Measurements from ENCODE around the gene ATF3.

The ATF3 gene

DNA sequence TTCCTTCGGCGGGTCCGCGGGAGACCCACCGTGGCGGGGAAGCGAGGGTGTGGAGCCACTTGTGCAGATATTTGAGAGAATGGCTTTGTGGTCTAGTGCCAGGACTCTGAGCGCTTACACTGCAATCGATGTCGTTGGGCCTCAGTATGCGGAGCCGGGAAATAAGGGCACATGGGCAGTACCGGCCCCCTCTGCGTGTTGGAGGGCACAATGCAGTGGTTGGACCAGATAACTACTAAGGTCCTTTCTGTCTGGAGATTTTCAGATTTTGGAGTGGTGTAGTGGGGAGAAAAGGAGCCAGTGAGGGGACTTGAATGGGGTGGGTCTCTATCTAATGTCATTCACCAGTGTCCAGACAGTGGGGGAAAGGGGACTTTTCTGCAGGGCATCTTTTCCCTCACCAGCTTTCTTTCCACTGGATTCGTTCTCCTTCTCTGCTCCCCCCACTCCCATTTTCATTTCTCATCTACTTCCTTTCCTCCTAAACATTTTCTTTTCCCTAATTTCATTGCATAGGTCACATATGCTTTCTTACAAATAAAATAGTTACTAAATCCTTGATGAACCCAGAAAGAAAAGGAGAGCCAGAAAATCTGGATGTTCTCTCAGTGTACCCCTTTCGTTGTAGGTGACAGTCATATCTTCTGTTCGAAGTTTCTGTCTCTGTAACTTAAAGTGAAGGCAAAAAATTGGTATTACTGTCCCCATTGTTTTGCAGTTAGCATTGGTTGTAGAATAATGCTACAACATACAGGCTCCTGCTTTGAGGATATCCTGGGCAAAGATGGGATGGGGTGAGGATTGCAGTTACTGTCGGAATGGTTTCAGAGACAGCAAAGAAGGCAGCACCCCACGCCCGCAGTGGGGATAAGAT lies 1.4 kb downstream of the ATF3 start:
- DNase-seq (ENCODE audit: low spot score): no peak

DNA sequence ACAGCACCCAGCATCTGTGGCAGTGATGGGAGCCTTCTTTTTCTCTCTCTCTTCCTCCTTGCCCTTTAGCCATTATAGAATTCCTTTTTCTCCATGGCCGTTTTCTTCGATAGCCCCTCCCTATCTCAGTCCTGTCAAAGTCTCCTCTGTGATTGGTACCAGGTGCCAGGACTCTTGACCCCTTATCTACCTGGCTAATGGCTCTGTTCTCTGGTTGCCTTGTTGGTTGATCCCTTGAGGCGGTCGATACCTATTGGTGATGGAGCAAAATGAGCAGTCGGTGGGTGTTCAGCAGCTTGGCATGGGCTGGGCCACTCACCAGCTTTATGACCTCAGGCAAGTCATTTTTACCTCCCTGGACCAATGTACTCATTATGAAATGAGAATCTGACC lies 2.0 kb downstream of the ATF3 start:
- no peak for DNase-seq (ENCODE audit: low spot score)

DNA sequence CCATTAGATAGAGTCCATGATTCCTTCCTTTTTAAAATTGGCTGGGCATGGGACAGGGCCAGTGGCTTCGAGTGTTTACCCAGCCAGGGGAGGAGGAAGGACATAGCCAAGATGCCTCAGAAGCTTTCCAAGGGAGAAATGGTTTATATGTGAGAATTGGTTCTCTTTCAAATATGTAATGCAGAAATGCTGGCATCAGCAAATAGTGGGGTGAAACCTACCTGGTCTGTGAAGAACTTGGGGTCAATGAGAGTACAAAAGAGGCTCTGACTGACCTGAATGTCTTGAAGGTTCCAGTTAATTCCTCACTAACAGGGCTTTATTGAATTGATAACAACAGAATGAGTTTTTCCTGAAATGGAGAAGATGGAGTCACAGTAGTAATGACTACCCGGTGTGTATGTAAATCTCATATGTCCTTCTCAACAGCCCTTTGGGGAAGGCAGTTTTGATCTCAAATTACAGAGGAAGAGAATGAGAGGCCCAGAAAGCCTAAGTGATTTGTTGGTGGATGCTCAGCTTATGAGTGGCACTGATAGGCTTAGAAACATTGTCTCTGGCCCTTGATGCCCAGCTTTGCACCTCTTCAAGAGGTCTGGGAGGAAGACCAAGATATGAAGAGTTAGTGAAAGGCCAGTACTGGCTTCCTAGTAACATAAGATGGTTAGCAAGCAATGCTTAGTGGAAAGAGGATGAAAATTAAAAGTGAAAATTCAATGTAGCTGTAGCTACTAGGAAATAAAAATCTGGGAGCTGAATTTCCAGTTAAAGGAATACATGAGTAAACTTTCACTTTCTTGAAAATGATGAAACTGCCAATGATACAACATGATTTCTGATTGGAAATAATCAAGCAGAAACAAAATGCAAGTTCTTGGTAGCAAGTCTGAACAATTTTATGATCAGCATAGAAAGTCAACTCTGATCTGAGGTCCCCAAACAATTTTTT lies 2.7 kb downstream of the ATF3 start:
- no peak for DNase-seq (ENCODE audit: low spot score)

DNA sequence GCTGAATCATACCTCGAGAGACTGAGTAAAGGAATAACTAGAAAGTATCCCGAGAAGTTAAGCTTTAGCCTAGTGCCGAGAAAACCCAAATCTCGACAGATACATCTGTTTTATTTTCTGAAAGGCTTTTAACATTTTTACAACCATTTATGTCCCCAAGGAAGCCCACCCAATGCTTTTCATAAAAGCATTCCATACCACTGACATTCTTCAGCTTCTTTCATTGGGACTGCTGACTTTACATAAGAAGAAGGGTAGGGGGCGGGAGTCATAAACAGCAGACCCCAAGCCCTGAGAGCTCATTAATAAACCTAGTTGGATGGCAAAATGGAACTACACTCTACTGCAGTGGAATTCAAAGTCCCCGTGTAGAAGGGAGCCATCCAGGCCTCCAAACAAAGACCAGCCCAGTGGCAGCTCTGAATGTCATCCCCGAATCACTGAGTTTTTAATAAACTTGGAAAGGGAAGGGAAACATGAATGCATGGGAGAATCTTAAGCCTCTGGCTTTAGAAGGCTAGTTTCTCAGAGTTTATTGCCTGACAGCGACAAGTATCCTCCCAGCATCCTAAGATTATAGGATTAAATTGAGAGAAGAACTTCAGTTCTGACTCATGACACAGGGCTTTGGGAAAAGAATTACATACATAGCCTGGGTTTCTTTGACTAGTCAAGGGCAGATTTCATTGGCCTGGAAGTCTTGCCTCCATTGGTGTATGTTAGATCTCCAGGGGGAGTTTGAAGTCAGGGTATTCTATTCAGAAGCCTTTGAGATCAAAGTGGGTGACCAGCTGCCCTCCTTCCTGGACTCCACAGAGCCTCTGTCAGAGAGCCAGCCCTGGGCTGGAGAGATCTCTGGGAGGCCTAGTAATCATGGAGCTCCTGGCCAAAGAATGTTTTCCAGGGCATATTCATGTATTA lies 3.7 kb downstream of the ATF3 start:
- no peak for DNase-seq (ENCODE audit: low spot score)

DNA sequence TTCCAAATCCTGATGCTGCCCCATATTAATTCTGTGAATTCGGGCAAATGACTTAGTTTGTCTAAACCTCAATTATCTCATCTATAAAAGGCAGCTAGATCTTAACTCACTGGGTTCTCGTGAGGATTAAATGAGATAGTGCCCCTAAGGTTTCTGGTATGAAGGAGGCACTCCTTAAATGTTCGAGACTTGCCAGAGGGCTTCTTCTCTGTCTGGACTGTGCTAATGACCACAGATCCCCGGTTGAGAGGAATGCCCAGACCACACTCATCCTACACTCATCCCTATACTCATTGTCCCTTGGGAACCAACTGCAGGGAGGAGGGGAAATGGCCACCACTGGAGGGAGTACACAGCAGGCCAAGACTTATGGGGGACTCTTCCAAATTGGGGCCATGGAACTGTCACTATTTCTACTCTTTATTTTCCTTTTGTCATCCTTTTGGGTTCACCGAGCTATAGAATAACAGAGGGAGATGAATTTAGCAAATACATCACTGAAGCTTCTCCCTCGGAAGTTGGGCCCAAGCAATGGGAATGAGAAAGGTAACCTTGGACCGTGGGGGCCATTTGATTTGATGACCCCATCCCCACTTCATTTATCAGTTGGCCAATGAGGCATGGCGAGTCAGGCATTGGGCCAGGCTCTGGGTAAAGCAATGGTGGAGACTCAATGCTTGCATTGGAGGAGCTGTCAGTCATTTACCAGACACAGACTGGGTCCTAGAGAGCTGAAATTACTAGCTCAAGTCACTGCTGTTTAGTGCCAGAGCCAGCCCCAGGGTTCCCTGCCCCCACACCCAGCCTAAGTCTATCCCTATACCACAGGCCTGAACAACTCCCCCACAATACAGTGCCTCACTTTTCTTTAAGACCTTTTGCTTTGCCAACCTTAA lies 5.1 kb downstream of the ATF3 start:
- no peak for DNase-seq (ENCODE audit: low spot score)

DNA sequence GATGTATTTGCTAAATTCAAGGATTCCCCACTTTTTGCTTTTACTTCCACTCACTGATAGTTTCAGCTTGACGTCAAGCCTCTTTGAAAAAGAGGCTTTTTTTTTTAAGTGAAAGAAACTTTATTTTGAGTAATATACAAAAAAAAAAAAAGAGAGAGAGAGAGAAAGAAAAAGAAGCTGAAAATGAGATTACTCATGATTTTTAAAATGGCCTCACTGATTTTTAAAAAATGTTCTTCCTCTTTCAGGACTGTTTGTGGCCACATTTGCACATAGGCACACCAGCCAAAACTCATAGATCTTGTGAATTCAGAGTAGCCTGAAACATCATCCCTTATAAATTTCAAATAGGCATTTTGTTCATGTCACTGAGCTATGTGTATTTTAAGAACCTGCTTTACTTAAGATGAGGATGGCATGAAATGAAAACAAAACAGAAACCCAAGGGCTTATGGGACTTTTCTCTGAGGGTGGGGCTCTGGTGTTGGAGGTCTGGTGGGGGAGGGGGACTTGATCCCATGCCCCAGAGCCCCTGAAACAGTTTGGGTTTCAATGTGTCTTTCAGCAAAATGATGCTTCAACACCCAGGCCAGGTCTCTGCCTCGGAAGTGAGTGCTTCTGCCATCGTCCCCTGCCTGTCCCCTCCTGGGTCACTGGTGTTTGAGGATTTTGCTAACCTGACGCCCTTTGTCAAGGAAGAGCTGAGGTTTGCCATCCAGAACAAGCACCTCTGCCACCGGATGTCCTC lies 6.1 kb downstream of the ATF3 start:
- DNase-seq (ENCODE audit: low spot score): no peak

DNA sequence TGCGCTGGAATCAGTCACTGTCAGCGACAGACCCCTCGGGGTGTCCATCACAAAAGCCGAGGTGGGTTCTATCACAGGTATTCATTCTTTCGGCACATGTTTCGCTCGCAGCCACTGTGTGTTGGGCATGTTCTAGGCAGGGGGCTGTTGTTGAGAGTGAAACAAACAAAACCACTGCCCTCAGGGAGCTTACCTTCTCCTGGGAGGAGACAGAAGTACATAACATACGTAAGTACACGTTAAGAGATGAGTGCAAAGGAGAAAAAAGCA lies 6.6 kb downstream of the ATF3 start:
- no peak for DNase-seq (ENCODE audit: low spot score)

DNA sequence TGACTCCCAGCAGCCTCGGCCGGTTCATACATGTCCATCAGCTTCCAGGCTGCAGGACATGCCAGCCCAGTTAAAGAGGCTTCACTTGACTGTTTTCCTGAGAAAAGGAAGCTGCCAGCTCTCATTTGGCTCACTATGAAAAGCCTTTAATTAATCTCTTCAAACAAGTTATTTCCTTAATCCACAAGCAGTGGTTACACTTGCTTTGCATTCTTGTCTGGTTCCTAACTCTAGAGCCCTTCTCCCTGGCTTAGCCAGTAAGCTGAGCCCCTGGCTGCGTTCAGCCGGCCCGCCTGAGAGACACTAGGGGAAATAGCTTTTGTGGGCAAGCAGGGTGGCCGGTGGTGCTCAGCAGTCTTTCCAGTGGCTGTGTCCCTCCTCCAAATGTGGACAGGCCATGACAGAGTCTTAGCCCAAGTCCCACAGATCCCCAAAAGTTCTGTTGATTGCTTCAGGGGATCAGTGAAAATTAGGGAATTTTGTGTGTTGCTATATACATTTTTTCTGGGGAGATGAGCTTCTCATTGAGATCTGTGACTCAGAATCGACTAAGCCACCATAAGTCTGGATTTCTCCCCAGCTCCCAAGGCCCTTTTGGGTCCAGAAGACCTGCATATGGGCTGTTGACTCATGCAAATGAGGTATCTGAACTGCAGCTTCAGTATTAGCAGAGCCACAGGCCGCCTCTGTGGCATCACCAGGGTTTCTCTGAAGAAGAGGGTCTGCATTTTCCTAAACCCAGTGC lies 10.1 kb downstream of the ATF3 start:
- DNase-seq (ENCODE audit: low spot score): no peak

DNA sequence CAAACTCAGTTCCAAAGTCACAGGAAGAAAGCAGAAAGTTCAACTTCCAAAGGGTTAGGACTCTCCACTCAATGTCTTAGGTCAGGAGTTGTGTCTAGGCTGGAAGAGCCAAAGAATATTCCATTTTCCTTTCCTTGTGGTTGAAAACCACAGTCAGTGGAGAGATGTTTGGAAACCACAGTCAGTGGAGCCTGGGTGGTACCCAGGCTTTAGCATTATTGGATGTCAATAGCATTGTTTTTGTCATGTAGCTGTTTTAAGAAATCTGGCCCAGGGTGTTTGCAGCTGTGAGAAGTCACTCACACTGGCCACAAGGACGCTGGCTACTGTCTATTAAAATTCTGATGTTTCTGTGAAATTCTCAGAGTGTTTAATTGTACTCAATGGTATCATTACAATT lies 11.7 kb downstream of the ATF3 start:
- DNase-seq (ENCODE audit: low spot score): no peak

DNA sequence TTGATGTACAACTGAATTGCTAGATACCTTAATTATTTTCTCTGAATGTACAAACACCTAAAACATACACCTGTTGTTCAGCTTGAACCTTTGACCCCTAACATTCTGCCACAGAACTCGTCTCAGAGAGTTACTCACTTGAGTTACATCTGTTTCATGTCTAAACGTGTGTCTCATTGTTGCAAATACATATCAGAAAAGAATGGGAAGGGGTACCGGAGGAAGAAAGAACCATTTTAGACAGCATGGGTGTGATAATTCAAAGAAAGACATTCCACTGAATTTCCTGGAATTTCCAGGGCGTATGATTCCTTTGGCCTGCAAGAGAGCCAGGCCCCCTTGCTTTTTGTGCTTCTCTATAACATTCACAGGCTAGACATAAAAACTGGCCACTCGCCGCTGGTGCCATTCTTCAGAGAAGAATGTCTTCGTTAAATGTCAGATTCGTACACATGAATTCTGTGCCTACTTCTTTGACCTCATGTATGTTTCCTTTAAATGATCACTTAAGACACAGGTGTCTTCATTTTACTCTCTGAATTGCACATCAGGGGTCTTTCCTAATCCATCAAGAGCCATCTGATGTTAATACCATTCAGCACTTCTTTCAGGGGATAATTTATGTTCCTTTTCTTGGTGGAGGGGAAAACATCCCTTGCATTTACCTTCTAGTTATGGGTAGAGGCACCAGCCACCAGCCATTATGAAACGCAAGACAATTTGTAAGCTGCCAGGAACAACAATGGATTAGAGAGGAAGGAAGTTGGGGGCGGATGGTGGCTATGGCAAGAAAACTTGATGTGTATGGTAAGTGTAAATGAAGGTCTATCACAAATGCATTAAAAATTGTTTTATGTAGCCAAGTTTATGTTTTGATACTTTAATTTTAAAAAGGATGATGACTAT lies 12.7 kb downstream of the ATF3 start:
- DNase-seq (ENCODE audit: low spot score): no peak

DNA sequence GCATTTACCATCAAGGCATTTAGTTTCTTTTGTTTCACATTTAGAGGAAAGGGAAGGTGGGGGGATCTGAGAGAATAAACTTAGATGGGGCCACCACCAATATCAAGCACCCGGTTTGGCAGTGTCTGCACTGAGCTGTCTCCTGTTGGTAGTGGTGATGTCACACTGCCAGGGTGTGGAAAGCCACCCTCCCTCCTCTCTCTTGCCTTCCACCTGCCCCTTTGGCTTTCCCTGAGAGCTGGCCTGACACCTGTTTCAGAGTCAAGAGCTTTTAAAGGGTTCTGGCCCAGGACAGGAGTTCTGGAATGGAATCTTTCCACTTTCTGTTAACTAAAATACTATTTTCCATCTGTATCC lies 13.4 kb downstream of the ATF3 start:
- DNase-seq (ENCODE audit: low spot score): no peak

DNA sequence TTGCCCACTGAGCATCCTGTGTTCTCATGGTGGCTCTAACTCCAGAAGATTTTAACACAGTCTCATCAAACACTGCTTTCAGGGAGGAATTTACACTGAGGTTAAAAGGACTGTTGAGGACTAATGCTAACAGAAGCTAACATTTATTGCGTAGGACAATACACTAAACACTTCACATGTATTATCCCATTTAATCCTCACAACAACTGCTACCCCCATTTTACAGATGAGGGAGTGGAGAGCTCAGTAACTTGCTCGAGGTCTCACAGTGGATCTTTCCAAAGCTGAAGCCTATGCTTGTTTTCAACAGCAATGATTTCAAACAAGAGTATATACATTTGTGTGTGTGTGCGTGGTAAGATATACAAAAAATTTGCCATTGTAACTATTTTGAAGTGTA lies 13.9 kb downstream of the ATF3 start:
- DNase-seq (ENCODE audit: low spot score): no peak

DNA sequence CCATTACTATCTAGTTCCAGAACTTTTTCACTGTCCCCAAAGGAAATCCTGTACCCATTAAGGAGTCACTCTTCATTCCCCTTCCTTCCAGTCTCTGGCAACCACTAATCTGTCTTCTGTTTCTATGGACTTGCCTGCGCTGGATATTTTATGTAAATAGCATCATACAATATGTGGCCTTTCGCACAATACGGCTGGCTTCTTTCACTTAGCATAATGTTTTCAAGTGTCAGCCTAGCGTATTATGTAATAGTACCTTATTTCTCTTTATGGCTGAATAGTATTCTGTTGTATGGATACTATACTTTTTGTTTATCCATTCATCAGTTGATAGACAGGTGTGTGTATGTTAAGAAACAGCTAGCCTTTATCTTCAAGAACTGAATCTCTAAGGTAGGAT lies 14.3 kb downstream of the ATF3 start:
- no peak for DNase-seq (ENCODE audit: low spot score)

DNA sequence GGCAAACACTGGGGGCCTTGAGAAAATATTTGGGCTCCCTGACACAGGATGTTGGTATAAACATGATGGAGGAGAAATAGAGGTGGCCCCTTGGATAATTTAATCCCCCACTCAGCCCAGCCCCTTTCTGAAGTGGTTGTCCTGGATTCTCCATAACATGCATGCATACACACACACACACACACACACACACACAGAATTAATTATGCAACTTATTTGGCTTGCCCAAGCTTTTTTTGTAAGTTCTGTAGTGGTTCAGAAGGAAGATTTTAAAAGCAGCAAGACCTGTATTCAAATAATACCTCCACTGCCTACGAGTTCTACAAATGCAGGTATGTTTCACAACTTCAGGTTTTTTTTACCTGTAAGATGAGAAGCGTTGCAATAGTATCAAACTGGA lies 15.0 kb downstream of the ATF3 start:
- no peak for DNase-seq (ENCODE audit: low spot score)

DNA sequence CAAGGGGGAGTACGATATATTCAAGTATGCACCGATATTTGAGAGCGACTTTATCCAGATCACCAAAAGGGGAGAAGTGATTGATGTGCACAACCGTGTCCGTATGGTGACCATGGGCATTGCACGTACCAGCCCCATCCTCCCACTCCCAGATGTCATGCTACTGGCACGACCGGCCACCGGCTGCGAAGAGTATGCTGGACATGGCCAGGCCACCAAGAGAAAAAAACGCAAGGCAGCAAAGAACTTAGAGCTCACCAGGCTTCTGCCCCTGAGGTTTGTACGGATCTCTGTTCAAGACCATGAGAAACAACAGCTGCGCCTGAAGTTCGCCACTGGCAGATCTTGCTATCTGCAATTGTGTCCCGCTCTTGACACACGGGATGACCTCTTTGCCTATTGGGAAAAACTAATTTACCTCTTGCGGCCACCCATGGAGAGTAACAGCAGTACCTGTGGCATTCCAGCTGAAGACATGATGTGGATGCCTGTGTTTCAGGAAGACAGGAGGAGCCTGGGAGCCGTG lies 16.5 kb downstream of the ATF3 start:
- no peak for DNase-seq (ENCODE audit: low spot score)

DNA sequence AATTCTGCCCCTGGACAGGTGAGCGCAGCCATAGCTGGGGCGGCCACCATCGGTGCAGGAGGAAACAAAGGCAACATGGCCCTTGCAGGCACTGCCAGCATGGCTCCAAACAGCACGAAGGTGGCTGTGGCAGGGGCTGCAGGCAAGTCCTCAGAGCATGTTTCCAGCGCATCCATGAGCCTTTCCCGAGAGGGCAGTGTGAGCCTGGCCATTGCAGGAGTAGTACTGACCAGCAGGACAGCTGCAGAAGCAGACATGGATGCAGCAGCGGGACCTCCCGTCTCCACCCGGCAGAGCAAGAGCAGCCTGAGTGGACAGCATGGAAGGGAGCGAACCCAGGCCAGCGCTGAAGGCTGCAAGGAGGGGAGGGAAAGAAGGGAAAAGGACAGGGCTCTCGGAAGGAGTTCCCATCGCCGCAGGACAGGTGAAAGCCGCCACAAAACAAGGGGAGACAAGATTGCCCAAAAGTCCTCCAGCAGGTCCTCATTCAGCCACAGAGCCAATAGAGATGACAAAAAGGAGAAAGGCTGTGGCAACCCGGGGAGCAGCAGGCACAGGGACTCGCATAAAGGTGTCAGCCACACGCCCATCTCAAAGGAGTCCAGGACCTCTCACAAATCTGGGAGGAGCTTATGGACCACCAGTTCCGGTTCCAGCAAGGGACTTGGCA lies 17.4 kb downstream of the ATF3 start:
- DNase-seq (ENCODE audit: low spot score): no peak

DNA sequence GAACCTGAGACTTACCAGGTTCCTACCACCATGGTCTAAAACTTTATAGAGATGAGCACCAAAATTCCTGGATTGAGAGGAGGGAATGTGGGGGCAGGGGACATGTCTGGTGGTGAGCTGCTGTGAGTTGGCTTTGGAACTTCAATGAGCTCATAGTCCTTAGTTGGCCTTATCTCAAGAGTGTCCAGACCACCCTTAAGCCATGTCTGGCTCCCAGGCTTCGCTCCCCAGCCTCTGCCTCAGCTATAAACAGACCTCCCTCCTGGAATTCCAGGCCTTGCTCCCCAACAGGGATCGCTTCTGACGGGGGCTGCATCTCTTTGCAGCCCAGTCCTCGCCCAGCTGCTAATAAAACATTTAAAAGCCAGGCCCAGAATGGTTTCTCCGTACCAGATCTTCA lies 19.5 kb downstream of the ATF3 start:
- DNase-seq (ENCODE audit: low spot score): no peak

DNA sequence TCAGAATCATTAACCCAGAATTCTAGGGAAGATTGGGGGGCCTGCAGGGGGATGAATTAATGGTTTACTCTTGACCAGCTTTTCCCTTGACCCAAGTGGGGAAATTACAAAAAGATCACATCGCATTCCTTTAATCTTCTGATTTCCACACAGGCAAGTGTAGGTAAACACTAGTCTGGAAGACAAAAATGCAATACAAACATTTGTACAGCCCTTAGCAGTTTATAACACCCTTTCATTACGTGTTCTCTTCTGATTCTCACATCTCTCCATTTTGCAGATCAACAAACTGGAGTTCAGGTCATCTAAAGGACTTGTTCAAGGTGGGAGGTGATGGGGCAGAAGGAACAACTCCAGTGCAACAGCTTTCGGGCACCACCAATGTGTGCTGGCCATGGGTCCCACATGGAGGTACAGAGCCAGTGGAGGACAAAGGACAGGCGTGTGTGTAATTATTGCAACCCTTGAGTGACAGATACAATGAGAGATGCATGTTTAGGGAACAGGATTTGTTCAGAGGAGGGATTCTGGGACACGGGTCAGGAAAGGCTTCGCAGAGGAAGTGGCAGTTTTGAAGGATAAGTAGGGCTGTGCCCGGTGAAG lies 20.4 kb downstream of the ATF3 start:
- DNase-seq (ENCODE audit: low spot score): no peak

All from Ammon's horn (tissue), 1 donor.